HG02938 (cell line): ENCODE results near the gene PRPF39.
A peak's percentile ranks its signal among the peaks of the same experiment; 100 is the strongest.
"Not testable (repeated sequence)": the region's sequence is repeated elsewhere in the genome, so short reads cannot be mapped to it uniquely, and the experiment has no call there.

ENCODE experiments used
- ATAC-seq: cut with Tn5 transposase; IDR thresholded peaks from one replicate; pipeline ENCODE4 v1.9.1; 2021; ENCODE audit warnings: mild to moderate bottlenecking, moderate library complexity; ENCODE audit not compliant: unreplicated experiment

Gene PRPF39

DNA sequence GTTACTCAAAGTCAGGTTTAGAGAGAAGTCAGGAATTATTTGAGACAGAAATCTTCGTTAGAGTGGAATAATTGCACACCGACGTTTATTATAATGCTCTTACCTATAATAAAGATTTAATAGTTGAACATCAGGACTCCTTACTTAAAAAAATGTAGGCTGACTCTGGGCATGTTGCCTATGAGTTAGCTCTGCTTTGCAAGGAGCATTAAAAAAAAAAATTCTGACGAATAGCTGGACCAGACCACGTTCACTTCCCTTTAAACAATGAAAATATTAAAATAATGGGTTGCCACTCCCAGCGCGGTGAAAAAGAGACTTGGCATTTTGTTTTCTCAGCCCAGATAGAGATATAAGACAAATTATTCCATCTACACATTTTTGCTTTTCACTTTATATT, 51.2 kb downstream of the PRPF39 start:
- no peak for ATAC-seq

DNA sequence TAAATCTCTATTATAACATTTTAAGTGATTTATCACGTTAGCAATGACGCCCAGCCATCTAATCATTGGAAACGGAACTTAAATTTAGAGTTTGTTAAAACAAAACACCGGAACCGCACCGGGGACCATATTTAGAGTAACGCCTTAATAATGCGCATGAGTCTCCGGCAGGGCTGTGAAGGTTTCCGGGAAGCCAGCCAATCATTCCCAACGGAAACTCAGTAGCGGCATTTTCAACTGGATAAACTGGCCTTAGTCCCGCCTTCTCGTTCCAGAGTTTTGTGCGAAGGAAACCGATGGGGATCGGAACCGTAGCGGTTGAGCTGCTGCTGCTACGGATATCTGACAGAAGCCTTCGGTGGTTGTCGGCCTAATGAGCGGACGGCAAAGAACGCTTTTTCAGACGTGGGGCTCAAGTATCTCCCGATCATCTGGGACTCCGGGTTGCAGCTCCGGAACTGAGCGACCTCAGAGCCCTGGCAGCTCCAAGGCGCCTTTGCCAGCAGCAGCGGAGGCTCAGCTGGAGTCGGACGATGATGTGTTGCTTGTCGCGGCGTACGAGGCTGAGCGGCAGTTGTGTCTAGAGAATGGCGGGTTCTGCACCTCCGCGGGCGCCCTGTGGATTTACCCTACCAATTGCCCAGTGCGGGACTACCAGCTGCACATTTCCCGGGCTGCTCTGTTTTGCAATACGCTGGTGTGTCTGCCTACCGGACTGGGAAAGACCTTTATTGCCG, 51.9 kb downstream of the PRPF39 start, which contains the start of gene FANCM:
TSS of gene FANCM (plus strand) at position 272 of the 737 bp plus-strand sequence. CDS start at position 374, 102 bp downstream.
- ATAC-seq, result peak; percentile 35

DNA sequence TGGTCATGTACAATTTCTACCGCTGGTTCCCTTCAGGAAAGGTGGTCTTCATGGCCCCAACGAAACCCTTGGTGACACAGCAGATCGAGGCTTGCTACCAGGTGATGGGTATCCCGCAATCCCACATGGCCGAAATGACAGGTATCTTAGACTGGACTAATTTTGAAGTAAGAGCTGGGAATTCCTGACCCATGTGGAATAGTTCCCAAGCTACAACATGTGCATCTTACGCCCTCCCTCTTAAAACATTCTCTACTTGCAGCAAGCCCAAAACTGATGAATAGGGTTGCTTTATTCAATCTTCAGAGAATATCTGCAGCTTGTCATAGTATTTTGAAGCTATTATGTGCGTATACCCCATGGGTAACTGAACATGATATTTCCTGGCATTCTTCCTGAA, 52.5 kb downstream of the PRPF39 start:
- no peak for ATAC-seq

DNA sequence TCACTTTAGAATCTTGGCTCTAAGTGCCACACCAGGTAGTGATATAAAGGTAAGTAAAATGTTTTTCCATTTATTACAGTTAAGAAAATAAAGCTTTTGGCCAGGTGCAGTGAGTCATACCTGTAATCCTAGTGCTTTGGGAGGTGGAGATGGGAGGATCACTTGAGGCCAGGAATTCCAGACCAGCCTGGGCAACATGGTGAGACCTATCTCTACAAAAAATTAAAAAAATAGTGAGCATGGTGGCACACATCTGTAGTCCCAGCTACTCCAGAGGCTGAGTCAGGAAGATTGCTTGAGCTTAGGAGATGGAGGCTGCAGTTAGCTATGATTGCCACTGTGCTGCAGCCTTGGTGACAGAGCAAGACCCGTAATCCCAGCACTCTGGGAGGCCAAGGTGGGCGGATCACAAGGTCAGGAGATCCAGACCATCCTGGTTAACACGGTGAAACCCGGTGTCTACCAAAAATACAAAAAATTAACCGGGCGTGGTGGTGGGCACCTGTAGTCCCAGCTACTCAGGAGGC, 56.8 kb downstream of the PRPF39 start:
- no peak for ATAC-seq

DNA sequence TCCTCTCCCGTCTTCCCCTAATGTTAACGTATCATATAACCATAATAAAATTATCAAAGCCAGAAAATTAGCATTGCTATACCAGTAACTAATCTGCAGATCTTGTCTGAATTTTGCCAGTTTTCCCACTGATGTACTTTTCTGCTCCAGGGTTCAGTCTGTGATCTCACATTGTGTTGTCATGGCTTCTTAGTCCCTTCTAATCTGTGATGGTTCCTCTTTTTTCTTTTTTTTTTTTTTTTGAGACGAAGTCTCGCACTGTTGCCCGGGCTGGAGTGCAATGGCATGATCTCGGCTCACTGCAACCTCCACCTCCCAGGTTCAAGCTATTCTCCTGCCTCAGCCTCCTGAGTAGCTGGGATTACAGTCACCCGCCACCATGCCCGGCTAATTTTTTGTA, 58.2 kb downstream of the PRPF39 start:
- ATAC-seq, result not testable (repeated sequence)

DNA sequence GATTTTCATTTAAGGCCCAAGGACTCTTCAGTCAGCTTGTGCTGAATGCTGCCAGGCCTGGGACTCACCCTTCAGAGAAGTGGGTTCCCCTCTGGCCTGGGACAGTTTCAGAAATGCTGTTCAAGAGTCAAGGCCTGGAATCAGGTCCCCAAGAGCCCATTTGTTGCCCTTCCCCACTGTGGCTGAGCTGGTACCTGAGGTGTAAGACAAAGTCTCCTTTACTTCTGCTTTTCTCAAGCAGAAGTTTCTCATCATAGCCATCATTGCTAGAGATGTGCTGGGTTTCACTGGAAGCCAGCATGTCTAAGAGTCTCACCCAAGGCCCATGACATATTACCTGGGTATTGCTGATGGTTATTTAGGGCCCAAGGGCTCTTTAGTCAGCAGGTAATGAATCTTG, 60.7 kb downstream of the PRPF39 start:
- peak; percentile 64 for ATAC-seq

DNA sequence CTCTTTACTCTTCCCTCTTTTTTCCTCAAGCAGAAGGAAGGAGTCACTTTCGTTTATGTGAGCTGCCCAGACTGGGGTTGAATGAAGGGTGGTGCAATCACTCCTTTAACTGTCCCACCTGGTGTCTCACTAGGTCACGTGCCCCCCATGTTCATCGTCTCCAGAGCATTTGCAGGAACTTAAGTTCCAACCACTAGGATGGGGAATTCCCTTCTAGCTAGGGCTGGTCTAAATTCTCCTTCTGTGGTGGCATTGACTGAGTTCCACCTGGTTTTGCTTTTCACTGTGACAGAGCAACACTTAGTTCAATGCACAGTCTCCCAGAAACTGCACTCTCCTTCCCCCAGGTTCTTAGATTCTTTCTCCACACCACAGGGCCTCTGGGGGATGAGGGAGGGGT, 61.3 kb downstream of the PRPF39 start:
- no peak for ATAC-seq

DNA sequence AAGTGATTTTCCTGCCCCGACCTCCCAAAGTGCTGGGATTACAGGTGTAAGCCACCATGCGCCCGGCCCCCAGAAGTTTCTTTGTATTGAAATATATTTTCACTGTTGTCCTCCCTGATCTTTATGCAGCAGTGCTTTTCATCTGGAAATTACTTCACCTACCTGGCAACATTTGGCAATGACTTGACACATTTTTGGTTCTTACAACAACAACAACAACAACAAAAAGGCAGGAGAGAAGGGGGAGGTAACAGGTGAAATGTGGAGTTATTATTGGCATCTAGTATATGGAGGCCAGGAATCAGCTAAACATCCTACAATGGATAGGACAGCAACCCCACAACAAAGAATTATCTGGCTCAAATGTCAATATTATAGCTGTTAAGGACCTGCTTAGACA, 65.7 kb downstream of the PRPF39 start:
- ATAC-seq, result no peak

DNA sequence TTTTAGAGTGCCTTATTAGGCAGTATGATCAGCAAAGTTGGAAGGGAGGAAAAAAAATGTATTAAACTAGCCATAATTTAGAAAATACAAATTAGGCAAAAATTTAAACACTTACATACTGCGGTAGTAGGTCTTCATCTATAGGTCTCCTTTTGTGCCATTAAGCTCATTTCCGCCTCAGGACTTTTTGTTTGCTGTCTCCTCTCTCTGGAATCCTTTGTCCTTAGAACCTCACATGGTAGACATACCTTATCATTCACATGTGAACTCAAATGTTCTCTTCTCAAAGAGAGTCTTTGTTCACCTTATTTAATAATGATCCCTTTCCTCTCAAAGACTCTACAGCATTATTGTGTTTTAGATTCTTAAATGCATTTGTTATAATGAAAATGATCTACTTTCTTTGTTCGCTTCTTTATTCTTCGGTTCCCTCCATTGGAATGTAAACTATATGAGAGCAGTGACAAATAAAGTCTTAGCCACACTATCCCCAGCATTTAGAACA, 66.5 kb downstream of the PRPF39 start:
- ATAC-seq, result no peak

DNA sequence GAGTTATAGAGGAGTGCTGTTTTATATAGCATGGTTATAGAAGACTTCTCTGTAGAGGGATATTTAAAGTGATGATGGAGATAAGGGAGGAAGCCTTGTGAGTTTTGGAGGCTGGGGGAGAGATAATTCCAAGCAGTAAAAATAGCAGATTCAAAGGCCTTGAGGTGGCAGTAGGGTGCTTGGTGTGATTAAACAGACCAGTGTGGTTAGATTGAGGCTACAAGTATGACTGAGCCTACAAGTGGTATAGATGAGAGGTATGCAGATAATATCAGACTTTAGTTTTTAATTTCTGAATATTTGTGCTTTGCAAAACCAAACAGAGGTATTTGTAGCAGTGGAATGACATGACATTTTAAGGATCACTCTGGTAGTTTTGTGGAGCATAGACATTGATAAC, 72.2 kb downstream of the PRPF39 start:
- ATAC-seq, result peak; percentile 62
